ENCODE data around the gene MAP2K2. TPM values are rescaled to one million over a fixed set of nuclear protein-coding genes. Genes with fewer than 3 reads are reported as not detected.

The MAP2K2 gene
- polyA plus RNA-seq, 4 donors = 102 to 139 (median 104) TPM

- DNase-seq (ENCODE audit: low read depth in 4 of 4, low spot score in 3 of 4) = no peak
These were observed 76.8 kb downstream of the MAP2K2 start for GRCh38 chr19:4046946-4047683.

- no peak for DNase-seq (ENCODE audit: low read depth in 4 of 4, low spot score in 3 of 4)
These were observed 77.6 kb downstream of the MAP2K2 start for GRCh38 chr19:4046362-4046691.

- DNase-seq (ENCODE audit: low read depth in 4 of 4, low spot score in 3 of 4) = no peak
These were observed 78.1 kb downstream of the MAP2K2 start for GRCh38 chr19:4045597-4046361.

- DNase-seq (ENCODE audit: low read depth in 4 of 4, low spot score in 3 of 4) = no peak
These were observed 78.9 kb downstream of the MAP2K2 start for GRCh38 chr19:4044990-4045465.

GRCh38 chr19:4043966-4044715 is 79.8 kb downstream of the MAP2K2 start:
- DNase-seq (ENCODE audit: low read depth in 4 of 4, low spot score in 3 of 4) = no peak

GRCh38 chr19:4043401-4043800 is 80.5 kb downstream of the MAP2K2 start:
- no peak for DNase-seq (ENCODE audit: low read depth in 4 of 4, low spot score in 3 of 4)

- no peak for DNase-seq (ENCODE audit: low read depth in 4 of 4, low spot score in 3 of 4)
These were observed 81.2 kb downstream of the MAP2K2 start for GRCh38 chr19:4042731-4043082.

GRCh38 chr19:4042064-4042730 is 81.7 kb downstream of the MAP2K2 start:
- no peak for DNase-seq (ENCODE audit: low read depth in 4 of 4, low spot score in 3 of 4)

Other genes with a start within 250 kb of the MAP2K2 start
- gene ATCAY, start 243.4 kb downstream of the MAP2K2 start, polyA plus RNA-seq (ENCODE audit: insufficient read length in 4 of 4) = under 1 TPM; 0.32 to 0.61 (median 0.39) TPM
- under 1 TPM in 2 of 4 donors, not detected in 2; 0.39 to 0.59 TPM for gene NMRK2, start 191.1 kb downstream of the MAP2K2 start, polyA plus RNA-seq (ENCODE audit: insufficient read length in 4 of 4)
- 10 to 100 TPM; 36.5 to 55.5 (median 39.6) TPM for gene DAPK3, start 153.0 kb downstream of the MAP2K2 start, polyA plus RNA-seq (ENCODE audit: insufficient read length in 4 of 4)
- 1,000 to 10,000 TPM; 1,542 to 1,906 (median 1,629) TPM for gene EEF2, start 138.7 kb downstream of the MAP2K2 start, polyA plus RNA-seq (ENCODE audit: insufficient read length in 4 of 4)
- 10 to 100 TPM; 33.5 to 39.4 (median 38.1) TPM for gene PIAS4, start 116.4 kb downstream of the MAP2K2 start, polyA plus RNA-seq (ENCODE audit: insufficient read length in 4 of 4)
- gene ZBTB7A, start 57.2 kb downstream of the MAP2K2 start, polyA plus RNA-seq (ENCODE audit: insufficient read length in 4 of 4) = 10 to 100 TPM in 2 of 4 donors, 1 to 10 TPM in 2; 8.9 to 11.0 (median 9.7) TPM
- 1 to 10 TPM; 1.0 to 1.5 (median 1.2) TPM for gene CREB3L3, start 29.5 kb upstream of the MAP2K2 start, polyA plus RNA-seq (ENCODE audit: insufficient read length in 4 of 4)
- 10 to 100 TPM; 16.1 to 26.1 (median 17.4) TPM for gene SIRT6, start 58.4 kb upstream of the MAP2K2 start, polyA plus RNA-seq (ENCODE audit: insufficient read length in 4 of 4)
- 1 to 10 TPM in 2 of 4 donors, under 1 TPM in 2; 0.89 to 1.4 (median 1.0) TPM for gene ANKRD24, start 58.6 kb upstream of the MAP2K2 start, polyA plus RNA-seq (ENCODE audit: insufficient read length in 4 of 4)
- gene EBI3, start 105.4 kb upstream of the MAP2K2 start, polyA plus RNA-seq (ENCODE audit: insufficient read length in 4 of 4) = under 1 TPM in 3 of 4 donors, not detected in 1; 0.47 to 0.73 (median 0.61) TPM
- gene YJU2, start 123.0 kb upstream of the MAP2K2 start, polyA plus RNA-seq (ENCODE audit: insufficient read length in 4 of 4) = 10 to 100 TPM; 20.0 to 23.7 (median 22.8) TPM
- gene SHD, start 155.1 kb upstream of the MAP2K2 start, polyA plus RNA-seq (ENCODE audit: insufficient read length in 4 of 4) = 1 to 10 TPM in 3 of 4 donors, under 1 TPM in 1; 0.81 to 3.2 (median 1.9) TPM
- under 1 TPM; 0.15 to 0.44 (median 0.37) TPM for gene TMIGD2, start 178.3 kb upstream of the MAP2K2 start, polyA plus RNA-seq (ENCODE audit: insufficient read length in 4 of 4)
- gene FSD1, start 180.5 kb upstream of the MAP2K2 start, polyA plus RNA-seq (ENCODE audit: insufficient read length in 4 of 4) = 1 to 10 TPM; 4.6 to 6.5 (median 5.5) TPM
- gene STAP2, start 214.7 kb upstream of the MAP2K2 start, polyA plus RNA-seq (ENCODE audit: insufficient read length in 4 of 4) = 10 to 100 TPM; 14.7 to 30.9 (median 25.8) TPM
- gene MPND, start 219.4 kb upstream of the MAP2K2 start, polyA plus RNA-seq (ENCODE audit: insufficient read length in 4 of 4) = 10 to 100 TPM; 22.1 to 31.8 (median 23.5) TPM

Data from right renal pelvis (tissue), 4 donors.